ENCODE results near the gene DYNLL2. TPM values are rescaled to one million over a fixed set of nuclear protein-coding genes. Genes with fewer than 3 reads are reported as not detected.

DYNLL2 gene
- total RNA-seq, 1 experiment from 2014 or later = 38.7 TPM

GRCh38 chr17:58119491-58119890 lies 36.3 kb downstream of the DYNLL2 start:
- H2BK20ac ChIP-seq (ENCODE audit: low read depth, low read length, poor library complexity, severe bottlenecking) = no peak overlapping the region
- no peak overlapping the region for H2BK120ac ChIP-seq (ENCODE audit: low read depth, low read length, poor library complexity, severe bottlenecking)
- H3K14ac ChIP-seq (ENCODE audit: insufficient read depth, low read length) = no peak overlapping the region
- H3K4me1 ChIP-seq (ENCODE audit: insufficient read depth, low read length) = no peaks in the 10 kb centered on the region
- no peak overlapping the region for H2BK15ac ChIP-seq (ENCODE audit: low read depth, low read length)
- H3K56ac ChIP-seq (ENCODE audit: insufficient read length, low read depth, low read length) = no peak overlapping the region
- no peak for DNase-seq
- H3K23me2 ChIP-seq (ENCODE audit: insufficient read length, low read depth, low read length, poor library complexity, severe bottlenecking) = no peaks in the 10 kb centered on the region
- no peak overlapping the region for H4K5ac ChIP-seq (ENCODE audit: insufficient read length, low read depth, low read length)
- Mint-ChIP-seq H3K4me3 (no peak overlapping the region), H3K27me3 (ENCODE audit: low read depth) (peaks cover 25% of the 10 kb centered on the region), H3K27ac (no peak overlapping the region), H3K4me1 (no peaks in the 10 kb centered on the region), H3K36me3 (ENCODE audit: insufficient read depth in 1 of 3, low read depth in 3 of 3) (no peaks in the 10 kb centered on the region), H3K9me3 (no peaks in the 10 kb centered on the region; a peak in 1 of 5 replicates)
- no peak overlapping the region for H3K27ac ChIP-seq (ENCODE audit: insufficient read length, low read depth, low read length)
- H3K4me2 ChIP-seq (ENCODE audit: insufficient read depth, insufficient read length, low read length) = no peak overlapping the region
- H4K20me1 ChIP-seq (ENCODE audit: control insufficient read depth, insufficient read depth, insufficient read length) = peaks cover 5% of the 10 kb centered on the region
- H4K91ac ChIP-seq (ENCODE audit: insufficient read length, low read depth, low read length) = no peak overlapping the region
- H3K79me1 ChIP-seq (ENCODE audit: insufficient read depth, low read depth, low read length, poor library complexity, severe bottlenecking) = no peaks in the 10 kb centered on the region
- no peak overlapping the region for H2BK12ac ChIP-seq (ENCODE audit: insufficient read length, low read depth, low read length)
- no peak overlapping the region for H2AFZ ChIP-seq (ENCODE audit: low read length)
- H3T11ph ChIP-seq (ENCODE audit: low read length) = no peak overlapping the region
- H2BK5ac ChIP-seq (ENCODE audit: insufficient read length, low read length) = no peak overlapping the region
- H3K9ac ChIP-seq (ENCODE audit: extremely low read depth, insufficient read length, low read length) = no peak overlapping the region
- H3K27me3 ChIP-seq (ENCODE audit: insufficient read depth, low read length) = no peaks in the 10 kb centered on the region
- H3K79me2 ChIP-seq (ENCODE audit: insufficient read depth, low read length) = no peaks in the 10 kb centered on the region
- TF ChIP-seq, protein P1, sequence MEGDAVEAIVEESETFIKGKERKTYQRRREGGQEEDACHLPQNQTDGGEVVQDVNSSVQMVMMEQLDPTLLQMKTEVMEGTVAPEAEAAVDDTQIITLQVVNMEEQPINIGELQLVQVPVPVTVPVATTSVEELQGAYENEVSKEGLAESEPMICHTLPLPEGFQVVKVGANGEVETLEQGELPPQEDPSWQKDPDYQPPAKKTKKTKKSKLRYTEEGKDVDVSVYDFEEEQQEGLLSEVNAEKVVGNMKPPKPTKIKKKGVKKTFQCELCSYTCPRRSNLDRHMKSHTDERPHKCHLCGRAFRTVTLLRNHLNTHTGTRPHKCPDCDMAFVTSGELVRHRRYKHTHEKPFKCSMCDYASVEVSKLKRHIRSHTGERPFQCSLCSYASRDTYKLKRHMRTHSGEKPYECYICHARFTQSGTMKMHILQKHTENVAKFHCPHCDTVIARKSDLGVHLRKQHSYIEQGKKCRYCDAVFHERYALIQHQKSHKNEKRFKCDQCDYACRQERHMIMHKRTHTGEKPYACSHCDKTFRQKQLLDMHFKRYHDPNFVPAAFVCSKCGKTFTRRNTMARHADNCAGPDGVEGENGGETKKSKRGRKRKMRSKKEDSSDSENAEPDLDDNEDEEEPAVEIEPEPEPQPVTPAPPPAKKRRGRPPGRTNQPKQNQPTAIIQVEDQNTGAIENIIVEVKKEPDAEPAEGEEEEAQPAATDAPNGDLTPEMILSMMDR (conservative IDR thresholded peaks at IDR 0.05) = no peak
- H3K23ac ChIP-seq (ENCODE audit: insufficient read length, low read depth, low read length) = no peak overlapping the region
- H2AK5ac ChIP-seq (ENCODE audit: insufficient read length, low read length) = no peak overlapping the region
- H3K18ac ChIP-seq (ENCODE audit: insufficient read length, low read depth, low read length) = no peak overlapping the region
- no CpG with 5 or more reads among the region's 3 CpGs for WGBS (ENCODE audit: extremely low coverage, insufficient read length, low lambda C conversion rate)
- H4K8ac ChIP-seq (replicated peaks; ENCODE audit: insufficient read length, low read depth, low read length) = no peak overlapping the region
- H3K4ac ChIP-seq (ENCODE audit: low read depth, low read length) = no peak overlapping the region
- no peaks in the 10 kb centered on the region for H3K9me3 ChIP-seq (ENCODE audit: control insufficient read depth, low read depth, low read length)

All from H9 (cell line).